Measurements from ENCODE around the gene AJAP1. TPM values are rescaled to one million over a fixed set of nuclear protein-coding genes. Genes with fewer than 3 reads are reported as not detected.

AJAP1 gene
- total and polyA plus RNA-seq, 2 of the 13 experiments (the other 11 are each of a cell fraction or from before 2014, with no cell fraction given), result not detected

DNA sequence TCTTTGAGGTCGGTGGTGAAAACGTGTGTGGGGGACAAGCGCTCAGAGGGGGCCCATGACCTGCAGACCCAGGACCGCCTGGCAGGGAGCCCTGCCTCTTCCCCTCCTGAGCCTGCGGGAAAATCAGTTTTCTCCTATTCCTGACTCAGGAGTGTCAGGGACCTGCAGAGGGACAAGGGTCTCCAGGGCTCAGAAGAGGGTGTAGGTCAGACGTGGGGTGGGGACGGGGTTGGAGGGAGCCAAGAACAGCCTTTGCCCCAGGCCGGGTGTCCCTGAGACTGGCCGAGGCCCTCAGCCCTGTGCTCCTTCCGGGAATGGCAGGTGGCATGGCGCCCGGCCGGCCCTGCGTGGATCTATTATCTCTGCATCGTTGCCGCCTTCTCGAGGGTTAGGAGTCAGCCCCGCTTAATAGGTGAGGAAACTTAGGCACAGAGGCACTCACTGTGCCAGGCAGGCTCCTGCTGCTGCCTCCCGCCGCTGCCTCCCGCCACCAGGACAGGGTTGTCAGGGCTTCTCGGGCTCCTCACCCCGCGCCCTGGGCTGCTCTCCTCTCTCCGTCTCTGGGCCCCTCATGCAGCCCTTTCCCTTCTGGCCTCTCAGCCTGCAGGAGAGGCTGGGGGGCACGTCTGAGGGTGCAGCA, 37.5 kb downstream of the AJAP1 start:
- ChIA-PET CTCF (ENCODE audit: low intra/inter-chr PET ratio, low total read pairs) (no interaction called here), POLR2A (no interaction called here)
- no peak for DNase-seq (ENCODE audit: low spot score)
- Histone ChIP-seq H3K9ac (ENCODE audit: insufficient read depth, low read depth, low read length) (no peak overlapping the region), H3K36me3 (replicated peaks in 1 of 2; ENCODE audit: control insufficient read depth in 1 of 2, insufficient read depth in 2 of 2, low read length in 2 of 2) (no peaks in the 10 kb centered on the region), H3K4me1 (ENCODE audit: insufficient read depth, low read length) (no peaks in the 10 kb centered on the region), H2AFZ (ENCODE audit: low read length) (no peak overlapping the region), H3K27ac (ENCODE audit: extremely low read length, insufficient read depth, low read length) (no peak overlapping the region), H3K27me3 (ENCODE audit: control insufficient read depth in 1 of 2, insufficient read depth in 2 of 2, low read length in 2 of 2) (peaks cover 1 to 3% of the 10 kb centered on the region in 2 experiments; a peak in 3 of 5 replicates), H4K20me1 (ENCODE audit: insufficient read depth, low read length) (no peaks in the 10 kb centered on the region), H3K4me2 (ENCODE audit: low read depth, low read length) (no peak overlapping the region), H3K4me3 (replicated peaks in 1 of 3; ENCODE audit: insufficient read depth in 1 of 3, low read depth in 2 of 3, low read length in 3 of 3) (no peak overlapping the region), H3K9me3 (ENCODE audit: low read length) (no peaks in the 10 kb centered on the region), H3K79me2 (ENCODE audit: insufficient read depth, low read length) (no peaks in the 10 kb centered on the region)
- in situ Hi-C loops (cut with HindIII; ENCODE audit: extremely low pct_ligation_motif_present, low pct_unique_long_range_greater_than_20kb), result no loop called here
- BruUV-seq (replicated peaks), result no TSS peak
- FAIRE-seq, result no peak
- WGBS (ENCODE audit: low lambda C conversion rate), result 26% methylated on average over 12 of the region's 26 CpGs
- intact Hi-C loops (cut with micrococcal nuclease; ENCODE audit: unreplicated experiment), result no loop called here
- TF ChIP-seq, protein P1, sequence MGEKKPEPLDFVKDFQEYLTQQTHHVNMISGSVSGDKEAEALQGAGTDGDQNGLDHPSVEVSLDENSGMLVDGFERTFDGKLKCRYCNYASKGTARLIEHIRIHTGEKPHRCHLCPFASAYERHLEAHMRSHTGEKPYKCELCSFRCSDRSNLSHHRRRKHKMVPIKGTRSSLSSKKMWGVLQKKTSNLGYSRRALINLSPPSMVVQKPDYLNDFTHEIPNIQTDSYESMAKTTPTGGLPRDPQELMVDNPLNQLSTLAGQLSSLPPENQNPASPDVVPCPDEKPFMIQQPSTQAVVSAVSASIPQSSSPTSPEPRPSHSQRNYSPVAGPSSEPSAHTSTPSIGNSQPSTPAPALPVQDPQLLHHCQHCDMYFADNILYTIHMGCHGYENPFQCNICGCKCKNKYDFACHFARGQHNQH (CRISPR knock-in tag; IDR thresholded peaks at IDR 0.05), result no peak
- TF ChIP-seq ZNF337 (CRISPR knock-in tag; IDR thresholded peaks at IDR 0.05; ENCODE audit: borderline replicate concordance, low read depth) (no peak), MED8 (CRISPR knock-in tag; IDR thresholded peaks at IDR 0.05; ENCODE audit: insufficient replicate concordance) (no peak), ATF1 (CRISPR knock-in tag; IDR thresholded peaks at IDR 0.05) (no peak)
- no peak for ATAC-seq

DNA sequence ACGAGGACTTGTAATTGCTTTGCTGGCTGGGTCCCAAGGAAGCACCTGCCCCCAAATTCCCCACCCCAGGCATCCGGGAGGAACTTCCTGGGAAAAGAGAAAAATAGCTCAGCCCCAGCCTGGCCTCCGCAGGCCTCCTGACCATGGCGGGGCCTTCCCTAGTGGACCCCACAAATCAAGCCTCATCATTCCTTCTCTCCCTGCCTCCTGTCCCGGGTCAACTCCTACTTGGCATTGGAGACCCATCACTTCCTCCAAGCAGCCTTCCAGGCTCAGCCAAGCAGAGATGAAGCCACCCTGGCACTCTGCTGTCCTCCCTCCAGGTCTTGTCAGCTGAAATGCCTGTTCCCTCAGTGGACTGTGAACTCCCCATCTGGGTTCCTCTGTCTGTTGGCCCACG, 38.0 kb downstream of the AJAP1 start:
- H3K36me3 ChIP-seq (replicated peaks in 1 of 2; ENCODE audit: control insufficient read depth in 1 of 2, insufficient read depth in 2 of 2, low read length in 2 of 2), result no peaks in the 10 kb centered on the region
- no peak overlapping the region for H3K4me3 ChIP-seq (replicated peaks in 1 of 3; ENCODE audit: insufficient read depth in 1 of 3, low read depth in 2 of 3, low read length in 3 of 3)
- no peak overlapping the region for H2AFZ ChIP-seq (ENCODE audit: low read length)
- no peaks in the 10 kb centered on the region for H3K4me1 ChIP-seq (ENCODE audit: insufficient read depth, low read length)
- DNase-seq (ENCODE audit: low spot score) (no peak), ATAC-seq (no peak), FAIRE-seq (no peak)
- in situ Hi-C loops (cut with HindIII; ENCODE audit: extremely low pct_ligation_motif_present, low pct_unique_long_range_greater_than_20kb), result no loop called here
- no peaks in the 10 kb centered on the region for H3K79me2 ChIP-seq (ENCODE audit: insufficient read depth, low read length)
- H3K27ac ChIP-seq (ENCODE audit: extremely low read length, insufficient read depth, low read length), result no peak overlapping the region
- H3K9ac ChIP-seq (ENCODE audit: insufficient read depth, low read depth, low read length), result no peak overlapping the region
- H3K27me3 ChIP-seq (ENCODE audit: control insufficient read depth in 1 of 2, insufficient read depth in 2 of 2, low read length in 2 of 2), result peaks cover 1 to 3% of the 10 kb centered on the region in 2 experiments; a peak in 3 of 5 replicates
- no peak overlapping the region for H3K4me2 ChIP-seq (ENCODE audit: low read depth, low read length)
- no peaks in the 10 kb centered on the region for H4K20me1 ChIP-seq (ENCODE audit: insufficient read depth, low read length)
- WGBS (ENCODE audit: low lambda C conversion rate), result 0% methylated on average over 2 of the region's 6 CpGs
- intact Hi-C loops (cut with micrococcal nuclease; ENCODE audit: unreplicated experiment), result no loop called here
- no TSS peak for BruUV-seq (replicated peaks)
- POLR2A ChIA-PET, result no interaction called here
- no peaks in the 10 kb centered on the region for H3K9me3 ChIP-seq (ENCODE audit: low read length)
- CTCF ChIA-PET (ENCODE audit: low intra/inter-chr PET ratio, low total read pairs), result no interaction called here
- TF ChIP-seq ZNF496 (CRISPR knock-in tag; IDR thresholded peaks at IDR 0.05; ENCODE audit: insufficient replicate concordance) (no peak), NFKBIZ (CRISPR knock-in tag; IDR thresholded peaks at IDR 0.05) (no peak), SUZ12 (IDR thresholded peaks at IDR 0.05; ENCODE audit: low read depth, low read length) (no peak), BORCS8-MEF2B (CRISPR knock-in tag; IDR thresholded peaks at IDR 0.05) (no peak), CREM (IDR thresholded peaks at IDR 0.05) (no peak), CREM (CRISPR knock-in tag; IDR thresholded peaks at IDR 0.05) (no peak)
- TF ChIP-seq, protein P2, sequence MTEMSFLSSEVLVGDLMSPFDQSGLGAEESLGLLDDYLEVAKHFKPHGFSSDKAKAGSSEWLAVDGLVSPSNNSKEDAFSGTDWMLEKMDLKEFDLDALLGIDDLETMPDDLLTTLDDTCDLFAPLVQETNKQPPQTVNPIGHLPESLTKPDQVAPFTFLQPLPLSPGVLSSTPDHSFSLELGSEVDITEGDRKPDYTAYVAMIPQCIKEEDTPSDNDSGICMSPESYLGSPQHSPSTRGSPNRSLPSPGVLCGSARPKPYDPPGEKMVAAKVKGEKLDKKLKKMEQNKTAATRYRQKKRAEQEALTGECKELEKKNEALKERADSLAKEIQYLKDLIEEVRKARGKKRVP (CRISPR knock-in tag; IDR thresholded peaks at IDR 0.05), result no peak
- TF ChIP-seq, protein P3, sequence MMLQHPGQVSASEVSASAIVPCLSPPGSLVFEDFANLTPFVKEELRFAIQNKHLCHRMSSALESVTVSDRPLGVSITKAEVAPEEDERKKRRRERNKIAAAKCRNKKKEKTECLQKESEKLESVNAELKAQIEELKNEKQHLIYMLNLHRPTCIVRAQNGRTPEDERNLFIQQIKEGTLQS (CRISPR knock-in tag; IDR thresholded peaks at IDR 0.05), result no peak
- TF ChIP-seq, protein P4, sequence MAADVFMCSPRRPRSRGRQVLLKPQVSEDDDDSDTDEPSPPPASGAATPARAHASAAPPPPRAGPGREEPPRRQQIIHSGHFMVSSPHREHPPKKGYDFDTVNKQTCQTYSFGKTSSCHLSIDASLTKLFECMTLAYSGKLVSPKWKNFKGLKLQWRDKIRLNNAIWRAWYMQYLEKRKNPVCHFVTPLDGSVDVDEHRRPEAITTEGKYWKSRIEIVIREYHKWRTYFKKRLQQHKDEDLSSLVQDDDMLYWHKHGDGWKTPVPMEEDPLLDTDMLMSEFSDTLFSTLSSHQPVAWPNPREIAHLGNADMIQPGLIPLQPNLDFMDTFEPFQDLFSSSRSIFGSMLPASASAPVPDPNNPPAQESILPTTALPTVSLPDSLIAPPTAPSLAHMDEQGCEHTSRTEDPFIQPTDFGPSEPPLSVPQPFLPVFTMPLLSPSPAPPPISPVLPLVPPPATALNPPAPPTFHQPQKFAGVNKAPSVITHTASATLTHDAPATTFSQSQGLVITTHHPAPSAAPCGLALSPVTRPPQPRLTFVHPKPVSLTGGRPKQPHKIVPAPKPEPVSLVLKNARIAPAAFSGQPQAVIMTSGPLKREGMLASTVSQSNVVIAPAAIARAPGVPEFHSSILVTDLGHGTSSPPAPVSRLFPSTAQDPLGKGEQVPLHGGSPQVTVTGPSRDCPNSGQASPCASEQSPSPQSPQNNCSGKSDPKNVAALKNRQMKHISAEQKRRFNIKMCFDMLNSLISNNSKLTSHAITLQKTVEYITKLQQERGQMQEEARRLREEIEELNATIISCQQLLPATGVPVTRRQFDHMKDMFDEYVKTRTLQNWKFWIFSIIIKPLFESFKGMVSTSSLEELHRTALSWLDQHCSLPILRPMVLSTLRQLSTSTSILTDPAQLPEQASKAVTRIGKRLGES (CRISPR knock-in tag; IDR thresholded peaks at IDR 0.05; ENCODE audit: borderline replicate concordance), result no peak
